MM.1S (cell line): ENCODE results near the gene HSPA1A.
"Not testable (repeated sequence)": the region's sequence is repeated elsewhere in the genome, so short reads cannot be mapped to it uniquely, and the experiment has no call there.

Source experiments
- DNase-seq: peaks from one replicate; pipeline ENCODE4 v3.0.0-alpha.2; 2015
- H2AFZ ChIP-seq: fragments of 300-600 bp; sonication (generic); 2 replicates; pipeline ENCODE4 v1.6.0; 2016; ENCODE audit warnings: antibody characterized with exemption, low read length
- H3F3A ChIP-seq: fragments of 300-600 bp; sonication (generic); 2 replicates; pipeline ENCODE4 v1.6.1; 2016; ENCODE audit warnings: mild to moderate bottlenecking, antibody characterized with exemption, low read length, moderate library complexity, mixed read lengths; ENCODE audit not compliant: insufficient read depth
- H3K27ac ChIP-seq: fragments of 300-600 bp; sonication (generic); 2 replicates; pipeline ENCODE4 v1.5.1; 2016; ENCODE audit warnings: mild to moderate bottlenecking, low read length
- H3K27me3 ChIP-seq: fragments of 300-600 bp; sonication (generic); replicated peaks from 2 replicates; pipeline ENCODE4 v1.6.0; 2016; ENCODE audit warnings: low read length; ENCODE audit not compliant: insufficient read depth
- H3K36me3 ChIP-seq: fragments of 300-600 bp; sonication (generic); replicated peaks from 2 replicates; pipeline ENCODE4 v1.6.1; 2016; ENCODE audit warnings: mild to moderate bottlenecking, low read length, mixed read lengths; ENCODE audit not compliant: insufficient read depth
- H3K4me1 ChIP-seq: fragments of 300-600 bp; sonication (generic); 2 replicates; pipeline ENCODE4 v1.6.1; 2016; ENCODE audit warnings: low read length, mixed read lengths
- H3K4me2 ChIP-seq: fragments of 300-600 bp; sonication (generic); 2 replicates; pipeline ENCODE4 v1.6.0; 2016; ENCODE audit warnings: low read depth, low read length
- H3K4me3 ChIP-seq: fragments of 300-600 bp; sonication (generic); 2 replicates; pipeline ENCODE4 v1.5.1; 2016; ENCODE audit warnings: low read length, mixed read lengths
- H3K79me2 ChIP-seq: fragments of 300-600 bp; sonication (generic); 2 replicates; pipeline ENCODE4 v1.6.1; 2016; ENCODE audit warnings: mixed run types, low read length, mixed read lengths
- H3K9ac ChIP-seq: fragments of 300-600 bp; sonication (generic); 2 replicates; pipeline ENCODE4 v1.6.1; 2016; ENCODE audit warnings: low read length, mixed read lengths
- H3K9me2 ChIP-seq: fragments of 300-600 bp; sonication (generic); replicated peaks from 2 replicates; pipeline ENCODE4 v1.6.1; 2016; ENCODE audit warnings: mild to moderate bottlenecking, low read length, mixed read lengths; ENCODE audit not compliant: insufficient read depth
- H3K9me3 ChIP-seq: fragments of 300-600 bp; sonication (generic); replicated peaks from 2 replicates; pipeline ENCODE4 v1.6.1; 2016; ENCODE audit warnings: mild to moderate bottlenecking, low read length, mixed read lengths; ENCODE audit not compliant: insufficient read depth
- H4K20me1 ChIP-seq: fragments of 300-600 bp; sonication (generic); 2 replicates; pipeline ENCODE4 v1.6.1; 2016; ENCODE audit warnings: mild to moderate bottlenecking, low read length, moderate library complexity, mixed read lengths; ENCODE audit not compliant: insufficient read depth
- CTCF ChIP-seq: fragments of 300-600 bp; sonication (generic); IDR thresholded peaks from 2 replicates; pipeline ENCODE4 v1.5.1; 2016; ENCODE audit warnings: antibody characterized with exemption, low read length, mixed read lengths
- EZH2 ChIP-seq: fragments of 300-600 bp; sonication (generic); optimal IDR thresholded peaks from 2 replicates; pipeline ENCODE3; 2017; ENCODE audit warnings: low read depth, mild to moderate bottlenecking, antibody characterized with exemption, low read length, mixed read lengths
- EZH2phosphoT487 ChIP-seq: fragments of 300-600 bp; sonication (generic); IDR thresholded peaks from 2 replicates; pipeline ENCODE4 v1.6.1; 2018; ENCODE audit warnings: antibody characterized with exemption, low read length

The HSPA1A gene

GRCh38 chr6:31836047-31836473, 20.7 kb downstream of the HSPA1A start:
- peak overlapping the region; percentile 81; the same call in 1 of the 2 replicates for H3K27ac ChIP-seq
- H3K27me3 ChIP-seq = no peaks in the 10 kb centered on the region
- H3K79me2 ChIP-seq = peaks cover 52% of the 10 kb centered on the region
- no peaks in the 10 kb centered on the region for H3K9me3 ChIP-seq
- H3K9me2 ChIP-seq = no peaks in the 10 kb centered on the region
- H2AFZ ChIP-seq = no peak overlapping the region
- peaks cover 22% of the 10 kb centered on the region for H3K4me1 ChIP-seq
- peaks cover 27% of the 10 kb centered on the region for H4K20me1 ChIP-seq
- TF ChIP-seq EZH2 (no peak), EZH2phosphoT487 (no peak), CTCF (no peak)
- H3K4me3 ChIP-seq = peak overlapping the region; percentile 98
- H3K36me3 ChIP-seq = peaks cover 27% of the 10 kb centered on the region; the same call in 1 of the 2 replicates
- H3K9ac ChIP-seq = peak overlapping the region; percentile 97
- peaks cover 93% of the 10 kb centered on the region for H3F3A ChIP-seq
- H3K4me2 ChIP-seq = peak overlapping the region; percentile 99
- DNase-seq = no peak

- Histone ChIP-seq H3K27ac (peak overlapping the region; percentile 81; the same call in 1 of the 2 replicates), H3K4me2 (peak overlapping the region; percentile 99), H3K9ac (peak overlapping the region; percentile 97), H2AFZ (no peak overlapping the region), H3K4me3 (peak overlapping the region; percentile 98), H3K79me2 (peaks cover 45% of the 10 kb centered on the region), H3K4me1 (peaks cover 20% of the 10 kb centered on the region), H4K20me1 (peaks cover 27% of the 10 kb centered on the region), H3K27me3 (no peaks in the 10 kb centered on the region), H3K9me3 (no peaks in the 10 kb centered on the region), H3K36me3 (peaks cover 27% of the 10 kb centered on the region; the same call in 1 of the 2 replicates), H3F3A (peaks cover 93% of the 10 kb centered on the region), H3K9me2 (no peaks in the 10 kb centered on the region)
- TF ChIP-seq CTCF (peak; percentile 20; the same call in 1 of the 2 replicates), EZH2 (no peak), EZH2phosphoT487 (no peak)
- peak; percentile 29 for DNase-seq
Measured at GRCh38 chr6:31836474-31837368, 21.4 kb downstream of the HSPA1A start.

- peak overlapping the region; percentile 99 for H3K4me2 ChIP-seq
- peak overlapping the region; percentile 98 for H3K4me3 ChIP-seq
- peak overlapping the region; percentile 81; the same call in 1 of the 2 replicates for H3K27ac ChIP-seq
- no peaks in the 10 kb centered on the region for H3K9me3 ChIP-seq
- H3F3A ChIP-seq = peaks cover 91% of the 10 kb centered on the region
- no peak overlapping the region for H2AFZ ChIP-seq
- H3K9ac ChIP-seq = peak overlapping the region; percentile 97; the same call in 1 of the 2 replicates
- no peak for DNase-seq
- H3K4me1 ChIP-seq = peaks cover 20% of the 10 kb centered on the region
- no peaks in the 10 kb centered on the region for H3K27me3 ChIP-seq
- H4K20me1 ChIP-seq = peaks cover 27% of the 10 kb centered on the region
- peaks cover 27% of the 10 kb centered on the region; the same call in 1 of the 2 replicates for H3K36me3 ChIP-seq
- TF ChIP-seq EZH2phosphoT487 (no peak), CTCF (no peak), EZH2 (no peak)
- H3K9me2 ChIP-seq = no peaks in the 10 kb centered on the region
- peaks cover 44% of the 10 kb centered on the region for H3K79me2 ChIP-seq
Measured at GRCh38 chr6:31837369-31838113, 22.2 kb downstream of the HSPA1A start.

- H3K27ac ChIP-seq, H3K27me3 ChIP-seq, H3K9me2 ChIP-seq, DNase-seq, H3K9ac ChIP-seq, H2AFZ ChIP-seq, H3K4me3 ChIP-seq, H3K9me3 ChIP-seq: not testable (repeated sequence)
- Histone ChIP-seq H3F3A (peaks cover 85% of the 10 kb centered on the region), H4K20me1 (peaks cover 27% of the 10 kb centered on the region), H3K79me2 (peaks cover 44% of the 10 kb centered on the region), H3K36me3 (peaks cover 27% of the 10 kb centered on the region; the same call in 1 of the 2 replicates), H3K4me1 (peaks cover 17% of the 10 kb centered on the region), H3K4me2 (peak overlapping the region; percentile 99; the same call in 1 of the 2 replicates)
Measured at GRCh38 chr6:31838114-31838553, 22.8 kb downstream of the HSPA1A start.
